GM18505 (cell line): ENCODE data around the gene IGSF9.

Experiments
- ATAC-seq: cut with Tn5 transposase; IDR thresholded peaks from one replicate; pipeline ENCODE4 v1.9.1; 2021; ENCODE audit not compliant: unreplicated experiment
- POLR2A ChIP-seq: IDR thresholded peaks from 4 replicates; pipeline ENCODE4 v1.6.1; 2011; ENCODE audit warnings: borderline replicate concordance; ENCODE audit not compliant: insufficient read depth, insufficient read length; ENCODE audit errors: extremely low read depth

The IGSF9 gene

DNA sequence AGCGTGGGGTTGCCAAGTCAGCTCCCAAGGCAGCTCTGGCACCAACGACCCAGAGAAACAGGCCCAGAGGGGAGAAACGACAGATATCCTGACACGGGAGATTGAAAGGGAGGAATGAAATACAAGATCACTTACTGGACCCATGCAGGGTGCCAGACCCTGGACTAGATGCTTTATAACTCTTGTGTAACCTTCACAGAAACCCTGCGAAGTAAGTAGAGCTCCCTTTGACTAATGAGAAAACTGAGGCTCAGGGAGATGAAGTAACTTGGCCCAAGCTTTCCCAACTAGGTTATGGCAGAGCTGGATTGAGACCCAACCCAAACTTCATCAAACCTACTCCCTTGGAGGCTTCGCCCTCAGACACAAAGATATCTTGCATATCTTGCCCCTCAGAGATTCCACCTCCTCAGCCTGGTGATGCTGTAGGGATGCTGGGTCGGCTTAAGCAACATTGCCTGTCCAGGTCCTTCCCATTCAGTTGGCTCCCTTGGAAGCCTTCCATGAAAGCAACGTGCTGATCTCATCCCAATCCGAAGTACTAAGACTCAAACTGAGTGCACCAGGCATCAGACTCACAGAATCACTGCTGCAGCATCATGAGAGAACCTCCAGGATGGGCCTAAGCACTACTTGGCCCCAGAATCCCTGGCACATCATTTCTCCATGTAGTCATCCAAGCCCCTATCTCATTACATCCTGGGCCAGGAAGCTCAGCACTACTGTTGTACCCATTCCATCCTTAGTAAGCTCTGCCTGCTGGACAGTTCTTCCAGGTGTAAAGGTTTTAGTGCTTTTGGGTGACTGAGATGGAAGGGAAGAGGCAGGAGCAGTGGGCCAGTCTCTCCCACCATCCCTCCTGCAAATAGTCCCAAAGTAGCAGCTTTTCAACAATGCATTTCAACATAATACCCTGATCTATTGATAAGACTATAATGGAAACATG lies 1.1 kb upstream of the IGSF9 start:
- ATAC-seq, result no peak
- TF ChIP-seq POLR2A, result no peak

DNA sequence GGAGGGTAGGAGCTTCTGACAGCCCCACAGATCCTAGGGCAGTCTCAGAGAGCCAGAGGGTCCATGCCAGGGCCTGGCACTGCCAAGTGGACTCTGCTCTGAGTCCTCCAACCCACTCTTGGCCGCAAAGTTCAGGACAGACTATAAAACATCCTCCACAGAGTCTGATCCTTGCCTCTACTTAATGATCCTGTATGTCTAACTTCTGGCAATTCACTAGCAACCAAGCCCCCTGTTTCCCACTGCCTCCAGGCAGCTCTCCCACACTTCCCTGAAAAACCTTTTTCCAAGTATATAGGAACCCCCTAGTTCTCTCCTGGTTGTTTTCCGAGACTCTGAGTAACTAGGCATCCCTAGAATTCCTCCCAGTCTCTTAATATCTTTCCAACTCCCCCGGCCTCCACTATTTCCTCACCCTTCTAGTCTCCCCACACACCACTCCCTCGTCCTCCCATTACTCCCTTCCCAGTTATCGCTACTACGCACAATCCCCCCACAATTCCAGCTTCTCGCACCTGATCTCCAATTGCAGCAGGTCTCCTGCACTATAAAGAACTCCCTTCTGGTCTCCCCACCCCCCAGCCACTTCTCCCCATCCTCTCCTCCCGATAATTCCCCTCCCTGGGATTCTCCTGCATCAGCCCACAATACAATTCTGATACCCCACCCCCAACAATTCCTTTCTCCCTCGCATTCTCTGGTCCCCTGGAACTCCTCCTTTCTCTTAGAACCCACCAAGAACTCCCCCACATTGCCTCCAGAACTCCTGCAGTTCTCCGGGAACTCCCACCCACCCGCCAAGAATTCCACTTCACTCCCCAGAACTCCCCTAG lies 574 bp downstream of the IGSF9 start:
- TF ChIP-seq POLR2A, result no peak
- no peak for ATAC-seq

DNA sequence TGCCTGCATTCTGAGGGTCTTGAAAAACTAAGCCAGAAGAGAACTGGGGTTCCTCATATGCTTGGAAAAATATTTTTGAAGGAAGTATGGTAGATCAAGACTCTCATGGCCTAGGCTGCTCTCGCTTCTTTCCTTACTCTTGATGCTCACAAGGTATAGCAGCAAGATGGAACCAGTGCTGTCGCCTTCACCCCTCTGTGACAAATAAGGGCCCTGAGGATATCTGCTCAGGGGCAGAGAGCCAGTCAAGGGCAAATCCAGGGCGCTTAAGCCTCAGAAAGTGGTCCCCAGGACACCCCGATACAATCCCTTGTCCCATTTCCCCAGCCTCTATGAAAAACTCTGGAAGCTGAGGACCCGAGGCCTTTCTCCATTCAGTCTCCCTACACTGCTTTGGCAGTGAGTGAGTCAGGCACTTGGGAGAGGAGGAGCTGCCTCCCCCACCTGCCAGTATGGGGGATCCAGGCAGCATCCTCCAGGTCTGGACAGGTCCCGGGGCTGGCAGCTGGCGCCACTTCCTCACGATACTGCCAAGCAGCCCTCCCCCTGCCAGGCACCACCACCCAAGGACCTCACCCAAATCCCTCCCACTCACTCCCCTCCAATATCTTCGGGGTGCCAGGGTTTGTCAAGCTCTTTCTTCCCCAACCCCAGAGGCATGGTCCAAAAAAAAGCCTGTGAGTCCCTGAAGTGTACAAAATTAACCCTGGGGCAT lies 1.3 kb downstream of the IGSF9 start:
- no peak for ATAC-seq
- no peak for TF ChIP-seq POLR2A

DNA sequence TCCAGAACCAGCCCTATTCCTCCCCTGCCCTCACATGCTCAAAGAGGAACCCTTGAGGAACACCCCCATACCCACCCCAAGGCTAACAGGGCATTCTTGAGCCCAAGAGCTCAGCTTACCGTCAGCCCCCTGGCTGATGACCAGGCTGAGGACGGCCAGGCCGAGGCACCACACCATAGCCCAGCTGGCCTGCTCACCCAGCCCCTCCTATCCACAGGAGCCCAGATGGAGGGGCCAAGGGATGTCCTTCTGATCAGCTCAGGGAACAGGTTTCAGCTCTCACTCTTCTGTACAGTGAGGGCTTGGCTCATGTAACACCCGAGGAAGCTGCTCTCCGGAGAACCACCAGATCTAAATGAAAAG lies 2.2 kb downstream of the IGSF9 start:
- ATAC-seq, result no peak
- TF ChIP-seq POLR2A, result no peak

DNA sequence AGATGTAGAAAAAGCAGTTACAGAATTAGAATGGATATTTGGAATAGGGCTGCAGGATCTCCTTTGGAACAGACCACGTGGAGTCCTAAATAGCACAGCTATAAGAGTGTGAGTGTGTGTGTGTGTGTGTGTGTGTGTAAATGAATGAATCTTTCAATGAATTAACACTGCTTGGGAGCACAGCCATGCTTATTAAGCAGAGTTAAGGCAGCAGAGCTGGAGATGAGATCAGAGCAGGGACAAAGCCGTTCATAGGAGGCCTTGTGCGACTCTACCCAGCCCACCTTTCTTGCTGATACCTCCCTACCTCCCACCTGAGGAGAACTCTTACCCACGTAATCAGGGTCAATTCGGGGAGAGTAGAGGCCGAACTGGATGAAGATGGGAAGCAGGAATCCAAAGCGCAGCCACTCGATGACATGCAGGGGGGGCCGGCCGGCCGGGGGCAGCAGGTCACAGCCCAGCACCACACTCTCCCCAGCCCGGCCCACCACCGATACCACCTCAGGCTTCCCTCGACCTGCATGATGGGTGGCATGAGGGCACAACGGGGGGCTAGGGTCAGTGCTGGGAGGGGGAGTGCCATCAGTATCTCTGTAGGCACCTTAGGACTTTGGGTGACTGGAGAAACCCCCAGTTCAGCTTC lies 2.7 kb downstream of the IGSF9 start:
- TF ChIP-seq POLR2A, result no peak
- ATAC-seq, result no peak

DNA sequence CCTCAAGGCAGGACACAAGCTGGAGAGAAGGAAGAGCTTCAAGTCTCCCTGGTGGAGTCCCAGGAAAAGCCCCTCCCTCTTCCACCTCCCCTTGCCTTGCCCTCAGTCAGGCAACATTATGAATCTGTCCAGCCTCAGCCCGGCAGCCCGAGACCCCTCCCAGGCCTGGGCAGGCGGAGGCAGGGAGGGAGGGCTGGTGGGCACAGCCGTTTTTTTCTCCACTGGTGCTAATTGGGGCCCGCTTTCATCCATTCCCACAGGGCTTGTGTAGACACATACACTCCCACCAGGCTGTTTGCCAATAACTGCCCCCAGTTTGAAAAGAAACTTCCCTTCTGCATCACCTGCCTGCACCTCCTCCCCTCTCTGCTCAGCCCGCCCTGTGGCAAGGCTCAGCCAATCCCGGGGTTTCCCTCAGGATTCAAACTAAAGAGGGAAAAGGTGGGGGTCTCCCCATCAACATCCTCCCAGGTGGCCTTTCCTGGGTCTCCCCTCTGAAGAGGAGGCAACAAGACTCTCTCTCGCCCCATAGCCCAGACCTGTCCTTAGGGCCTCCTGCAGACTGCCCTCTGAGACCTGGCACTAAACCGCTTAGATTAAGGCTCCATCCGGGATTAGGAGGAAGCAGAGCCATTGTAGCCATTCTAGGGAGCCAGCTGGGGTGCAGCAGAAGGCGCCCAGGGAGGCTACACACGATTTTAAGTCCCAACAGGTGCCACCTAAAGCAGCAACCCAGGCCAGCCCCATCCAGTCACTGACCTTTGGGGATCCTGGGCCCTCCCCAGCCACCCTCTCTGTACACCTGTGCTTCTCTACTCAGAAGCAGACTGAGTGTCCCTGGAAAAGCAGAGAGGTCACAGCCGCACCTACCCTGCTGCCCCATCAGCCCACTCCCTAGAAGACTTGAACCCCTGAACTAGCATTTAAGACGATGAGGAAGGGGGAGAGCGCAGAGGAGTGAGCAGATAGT lies 3.5 kb downstream of the IGSF9 start:
- no peak for TF ChIP-seq POLR2A
- no peak for ATAC-seq

DNA sequence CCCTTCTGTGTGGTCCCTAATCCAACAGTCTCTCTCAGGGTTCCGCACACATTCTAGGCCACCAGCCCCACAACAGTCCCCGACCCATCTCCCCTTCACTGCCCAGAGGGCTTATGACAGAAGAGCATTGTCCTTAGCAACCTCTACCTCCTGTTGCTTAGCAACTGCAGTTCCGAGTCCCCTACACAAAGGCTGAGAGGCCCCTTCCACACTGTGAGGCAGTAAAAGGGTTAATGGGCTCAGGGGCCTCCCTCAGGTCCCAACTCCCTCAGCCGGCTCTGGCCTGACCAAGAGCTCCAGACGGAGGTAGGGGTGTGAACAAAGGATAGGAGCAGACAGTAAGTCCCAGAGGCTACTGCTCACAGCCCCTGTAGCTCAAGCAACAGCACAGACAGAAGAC lies 4.3 kb downstream of the IGSF9 start:
- no peak for ATAC-seq
- no peak for TF ChIP-seq POLR2A

DNA sequence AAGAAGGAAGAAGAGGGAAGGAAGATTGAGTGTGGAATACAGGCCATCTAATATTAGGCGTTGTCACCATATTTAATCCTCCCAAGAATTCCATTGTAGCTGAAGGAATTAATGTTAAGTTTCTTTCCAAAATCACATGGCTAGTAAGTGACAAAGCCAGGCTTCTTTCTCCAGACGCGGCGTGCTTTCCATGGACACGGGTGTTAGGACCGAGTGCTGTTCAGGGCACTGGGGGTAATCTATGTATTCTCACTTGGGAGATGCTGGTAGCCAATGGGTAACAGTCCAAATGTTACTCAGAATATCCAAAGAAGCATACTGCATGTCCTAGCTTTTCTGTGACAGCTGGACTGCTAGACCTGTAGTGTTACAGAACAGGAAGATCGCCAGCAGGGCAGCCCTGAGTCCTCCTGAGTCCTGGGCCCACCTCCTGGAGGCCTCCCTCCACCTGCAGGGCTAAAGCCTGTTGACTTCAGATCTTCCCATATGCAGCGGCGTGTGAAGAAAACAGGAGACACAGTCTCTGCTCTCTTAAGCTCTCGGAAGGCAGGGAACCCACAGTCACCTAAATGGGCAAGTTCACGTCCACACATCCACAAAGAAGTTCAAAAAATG lies 5.3 kb downstream of the IGSF9 start:
- no peak for ATAC-seq
- TF ChIP-seq POLR2A, result no peak

DNA sequence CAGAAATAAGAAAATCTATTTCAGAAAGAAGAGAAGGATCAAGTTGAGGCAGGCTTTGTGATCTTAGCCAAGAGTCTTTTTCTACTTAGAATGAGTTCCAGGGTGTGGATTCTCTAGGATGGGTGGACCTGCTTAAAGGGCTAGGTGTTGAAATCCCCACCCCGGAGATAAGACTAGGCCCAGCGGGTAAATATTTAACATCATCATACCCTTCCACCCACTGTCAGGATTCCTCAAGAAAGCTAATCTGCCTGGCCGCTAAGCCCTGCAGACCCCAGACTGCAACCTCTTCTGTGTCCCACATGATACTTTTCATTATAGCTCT lies 5.8 kb downstream of the IGSF9 start:
- no peak for ATAC-seq

DNA sequence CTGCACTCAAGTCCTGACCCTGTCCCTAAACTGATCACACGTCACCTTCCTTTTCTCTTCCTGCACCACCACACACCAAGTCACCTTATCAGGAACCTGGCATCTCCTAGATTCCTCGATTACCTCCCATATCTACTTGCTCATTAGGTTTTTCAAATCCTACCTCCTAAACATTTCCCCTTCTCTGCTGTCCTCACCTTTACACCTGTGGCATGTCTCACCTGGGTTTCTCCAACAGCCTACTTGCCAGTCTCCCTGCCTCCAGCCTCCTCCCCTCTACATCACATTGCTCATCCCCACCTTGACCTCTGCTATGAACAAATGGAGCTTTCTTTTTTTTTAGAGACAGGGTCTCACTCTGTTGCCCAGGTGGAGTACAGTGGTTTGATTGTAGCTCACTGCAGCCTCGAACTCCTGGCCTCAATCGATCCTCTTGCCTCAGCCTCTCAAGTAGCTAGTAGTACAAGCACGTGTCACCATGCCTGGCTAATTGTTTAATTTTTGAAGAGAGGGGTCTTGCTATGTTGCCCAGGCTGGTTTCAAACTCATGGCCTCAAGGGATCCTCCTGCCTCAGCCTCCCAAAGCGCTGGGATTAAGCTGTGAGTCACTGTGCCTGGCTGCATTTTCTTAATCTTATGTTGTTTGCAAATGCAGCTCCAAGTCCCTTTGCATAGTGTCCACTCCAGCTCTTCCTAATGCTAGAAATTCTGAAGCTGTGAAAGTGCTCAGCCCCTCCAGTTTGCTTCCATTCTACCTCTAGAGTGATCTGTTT lies 6.3 kb downstream of the IGSF9 start:
- no peak for ATAC-seq
- TF ChIP-seq POLR2A, result no peak

More for the DNA sequence above, 5.8 kb downstream of the IGSF9 start:
- TF ChIP-seq POLR2A, result no peak

DNA sequence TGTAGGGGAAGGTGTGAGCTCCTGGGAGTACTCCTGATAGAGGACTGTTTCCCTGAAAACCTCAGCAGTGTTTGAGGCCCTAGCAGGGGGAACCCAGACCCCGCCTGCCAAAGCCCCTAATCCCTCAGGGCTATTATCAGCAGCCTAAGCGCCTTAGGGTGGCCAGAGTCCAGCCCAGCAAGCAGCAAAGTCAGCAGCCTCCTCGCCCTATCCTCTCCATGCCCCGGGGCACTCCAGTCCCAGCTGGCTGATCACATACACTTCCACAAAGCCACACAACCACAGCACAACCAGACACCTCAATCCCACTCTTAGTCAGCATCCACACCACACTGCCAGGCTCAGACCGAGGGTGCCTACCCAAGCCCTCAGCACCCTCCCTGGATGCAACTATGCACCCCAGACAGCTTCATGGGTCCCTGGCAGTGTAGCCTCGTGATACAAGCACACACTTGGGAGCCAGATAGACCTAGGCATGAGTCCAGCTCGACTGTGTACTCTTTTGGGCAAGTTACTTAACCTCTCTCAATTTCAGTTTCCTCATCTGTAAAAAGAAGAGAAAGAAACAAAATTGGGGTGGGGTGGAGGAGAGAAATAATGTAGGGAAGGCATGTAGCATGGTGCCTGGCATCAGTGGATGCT lies 7.1 kb downstream of the IGSF9 start:
- no peak for ATAC-seq
- TF ChIP-seq POLR2A, result no peak
